Activated CD8-positive, alpha-beta memory T cell treated with anti-CD3 and anti-CD28 coated beads, Interleukin-2, amount 50 U/mL, for 48 hours (primary cell): ENCODE results near the gene CREB1.
"Not testable (repeated sequence)": the region's sequence is repeated elsewhere in the genome, so short reads cannot be mapped to it uniquely, and the experiment has no call there.

Experiments used
- DNase-seq: peaks from one replicate; pipeline ENCODE4 v3.0.0-alpha.2; 2020

The CREB1 gene

DNA sequence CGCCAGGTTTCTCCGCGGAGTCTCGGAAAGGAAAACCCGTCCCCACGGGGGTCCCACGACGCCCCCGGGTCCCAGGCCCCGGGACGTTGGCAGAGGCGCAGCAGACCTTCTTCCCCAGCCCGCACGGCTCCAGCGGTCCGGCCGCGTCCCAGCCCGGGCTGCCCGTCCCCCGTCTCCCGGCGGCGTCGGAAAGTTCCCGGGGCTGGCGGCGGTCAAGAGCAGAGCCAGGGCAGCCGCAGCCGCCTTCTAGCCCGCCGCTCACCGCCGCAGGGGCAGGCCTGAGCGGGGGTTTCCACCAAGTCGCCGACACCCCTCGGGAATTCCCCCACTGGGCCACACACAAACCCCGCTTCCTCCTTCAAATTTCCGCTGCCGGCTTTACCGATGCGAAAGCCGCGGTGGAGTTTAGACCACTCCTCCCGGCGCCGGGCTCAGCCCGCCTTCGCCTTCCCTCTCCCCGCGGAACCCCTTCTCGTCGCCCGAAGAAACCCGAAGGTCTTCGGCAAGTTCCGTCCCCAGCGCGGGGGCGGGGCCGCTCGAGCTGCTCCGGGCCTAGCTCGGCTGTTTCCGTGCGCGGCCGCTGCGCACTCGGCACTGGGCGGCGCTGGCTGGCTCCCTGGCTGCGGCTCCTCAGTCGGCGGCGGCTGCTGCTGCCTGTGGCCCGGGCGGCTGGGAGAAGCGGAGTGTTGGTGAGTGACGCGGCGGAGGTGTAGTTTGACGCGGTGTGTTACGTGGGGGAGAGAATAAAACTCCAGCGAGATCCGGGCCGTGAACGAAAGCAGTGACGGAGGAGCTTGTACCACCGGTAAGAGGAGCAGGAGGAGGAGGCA, at the start of gene CREB1:
CREB1 (plus strand) TSS at position 633 of the 830 bp plus-strand sequence. CDS start 25,674 bp downstream, outside the sequence.
- peak; percentile 100 for DNase-seq

DNA sequence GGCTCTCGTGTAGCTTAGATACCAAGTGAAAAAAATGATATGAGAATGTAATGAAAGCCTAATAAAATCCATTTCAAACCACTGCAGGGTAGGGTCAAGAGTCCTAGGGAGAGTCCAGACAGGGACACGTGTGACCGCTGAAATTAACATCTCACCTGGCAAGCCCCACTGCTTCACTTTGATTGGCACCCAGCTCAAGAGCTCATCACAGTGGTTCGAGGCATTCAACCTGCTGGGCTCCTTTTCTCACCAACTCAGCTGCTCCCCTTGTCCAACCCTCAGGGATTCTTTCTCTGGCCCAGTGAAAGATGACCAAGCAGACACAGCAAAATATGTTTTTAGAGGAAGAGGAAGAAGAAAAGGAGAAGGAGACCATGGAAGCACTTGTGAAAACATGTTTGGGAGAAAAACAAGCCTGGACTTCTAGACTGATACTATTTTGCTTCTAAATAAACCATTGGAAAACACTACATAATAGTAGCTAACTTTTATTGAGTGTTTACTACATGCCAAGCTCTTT, 49.2 kb upstream of the CREB1 start:
- no peak for DNase-seq

DNA sequence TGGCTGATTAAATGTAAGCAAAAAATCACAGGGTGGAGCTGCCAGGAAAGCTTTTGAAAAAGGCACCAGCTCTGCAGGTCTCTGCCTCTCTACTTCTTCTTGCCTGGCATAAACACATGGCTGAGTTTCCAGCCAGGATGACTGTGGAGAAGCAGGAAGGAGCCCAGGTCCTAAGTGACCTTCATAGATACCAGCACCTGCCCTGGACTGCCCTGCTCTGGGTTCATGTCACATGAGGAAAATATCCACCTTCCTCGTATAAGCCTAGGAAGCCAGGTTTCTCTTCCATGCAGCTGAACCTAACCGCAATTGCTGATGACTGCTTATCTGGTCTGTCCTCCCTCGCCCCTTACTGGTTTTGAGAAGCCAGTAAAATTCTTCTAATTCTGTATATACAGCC, 47.8 kb upstream of the CREB1 start:
- DNase-seq, result no peak

DNA sequence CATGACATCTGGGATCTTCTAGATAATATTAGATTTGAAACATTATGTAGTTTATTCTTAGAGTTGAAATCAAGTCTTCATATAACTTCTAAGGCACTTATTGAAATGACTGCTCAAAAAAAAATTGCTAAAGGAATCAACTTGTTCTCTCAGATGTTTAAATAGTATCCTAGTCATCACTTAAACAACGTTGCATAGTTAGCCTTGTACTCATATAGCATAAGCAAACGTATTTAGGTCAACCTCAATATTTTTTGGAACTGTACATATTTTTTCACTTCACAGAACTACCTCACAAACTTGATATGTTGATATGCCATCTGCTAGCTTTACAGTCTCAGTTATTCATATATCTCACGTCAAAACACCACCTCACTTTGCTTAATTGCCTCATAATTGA, 47.1 kb upstream of the CREB1 start:
- no peak for DNase-seq

DNA sequence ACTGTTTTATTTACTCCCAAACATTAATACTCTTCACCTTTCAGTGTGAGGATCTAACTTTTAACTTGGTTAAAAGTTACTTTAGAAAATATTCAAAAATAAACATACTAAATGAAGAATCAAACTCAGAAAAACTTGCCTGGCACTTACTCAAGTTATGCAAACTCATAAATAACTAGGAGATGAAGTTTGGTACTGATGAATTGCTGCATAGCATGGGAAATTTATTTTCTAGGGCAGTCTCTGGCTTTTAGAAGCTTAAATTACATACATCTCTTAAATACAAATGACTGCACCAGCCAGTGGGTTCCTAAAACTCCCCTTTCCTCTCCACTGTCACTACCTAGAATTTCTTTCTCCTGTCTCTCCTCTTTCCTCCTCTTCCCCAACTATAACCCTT, 46.7 kb upstream of the CREB1 start:
- no peak for DNase-seq

DNA sequence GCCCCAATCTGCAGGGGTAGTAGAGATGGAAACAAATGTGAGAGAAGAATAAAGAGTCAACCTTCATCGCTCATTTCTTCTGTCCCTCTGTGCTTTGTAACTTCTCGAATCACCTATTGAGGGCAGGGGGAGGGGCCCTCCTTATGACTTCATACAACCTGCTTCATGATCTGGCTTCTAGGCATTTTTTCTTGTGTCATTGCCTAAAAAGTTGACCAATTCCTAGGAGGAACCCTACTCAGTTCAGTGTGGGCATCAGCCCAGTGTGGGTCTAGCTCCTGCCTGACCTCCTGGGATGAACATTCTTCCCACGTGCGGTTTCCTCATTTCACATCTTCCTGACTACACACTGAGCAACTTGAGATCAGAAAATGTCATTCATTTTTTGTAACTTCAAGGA, 46.3 kb upstream of the CREB1 start:
- DNase-seq, result no peak

DNA sequence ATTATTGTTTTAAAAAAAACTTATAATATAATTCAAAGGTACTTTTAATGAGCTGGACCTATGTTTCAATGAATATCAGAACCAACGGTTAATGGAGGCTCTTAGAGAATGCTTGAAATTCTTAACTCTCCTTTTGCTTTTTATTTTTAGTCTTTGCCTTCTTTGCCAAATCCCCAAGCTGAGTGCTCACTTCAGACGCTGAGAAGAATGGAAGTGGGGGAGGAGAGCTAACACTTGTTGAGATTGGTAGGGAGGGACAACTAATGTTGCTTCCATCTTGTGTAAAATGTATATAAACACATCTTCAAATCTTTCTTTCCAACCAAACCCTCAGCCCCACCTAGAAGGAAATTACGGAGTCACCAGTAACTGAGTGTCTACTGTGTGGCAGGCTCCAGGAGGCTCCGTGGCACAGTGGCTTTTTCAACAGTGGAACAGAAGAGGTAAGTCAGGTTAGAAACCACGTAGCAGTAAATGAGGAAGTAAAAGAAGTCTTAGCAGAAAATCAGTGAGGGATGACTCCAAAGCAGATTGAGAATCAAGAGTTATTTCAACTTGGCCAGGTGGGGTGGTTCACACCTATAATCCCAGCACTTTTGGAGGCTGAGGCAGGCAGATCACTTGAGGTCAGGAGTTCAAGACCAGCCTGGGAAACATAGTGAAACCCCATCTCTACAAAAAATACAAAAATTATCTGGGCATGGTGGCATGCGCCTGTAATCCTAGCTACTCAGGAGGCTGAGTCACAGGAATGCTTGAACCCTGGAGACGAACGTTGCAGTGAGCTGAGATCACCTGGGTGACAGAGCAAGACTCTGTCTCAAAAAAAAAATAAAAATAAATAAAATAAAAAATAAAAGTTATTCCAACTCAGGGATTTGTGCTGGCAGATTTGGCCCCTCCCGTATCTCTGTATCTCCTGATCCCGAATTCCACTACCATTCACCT, 45.0 kb upstream of the CREB1 start:
- DNase-seq, result no peak

DNA sequence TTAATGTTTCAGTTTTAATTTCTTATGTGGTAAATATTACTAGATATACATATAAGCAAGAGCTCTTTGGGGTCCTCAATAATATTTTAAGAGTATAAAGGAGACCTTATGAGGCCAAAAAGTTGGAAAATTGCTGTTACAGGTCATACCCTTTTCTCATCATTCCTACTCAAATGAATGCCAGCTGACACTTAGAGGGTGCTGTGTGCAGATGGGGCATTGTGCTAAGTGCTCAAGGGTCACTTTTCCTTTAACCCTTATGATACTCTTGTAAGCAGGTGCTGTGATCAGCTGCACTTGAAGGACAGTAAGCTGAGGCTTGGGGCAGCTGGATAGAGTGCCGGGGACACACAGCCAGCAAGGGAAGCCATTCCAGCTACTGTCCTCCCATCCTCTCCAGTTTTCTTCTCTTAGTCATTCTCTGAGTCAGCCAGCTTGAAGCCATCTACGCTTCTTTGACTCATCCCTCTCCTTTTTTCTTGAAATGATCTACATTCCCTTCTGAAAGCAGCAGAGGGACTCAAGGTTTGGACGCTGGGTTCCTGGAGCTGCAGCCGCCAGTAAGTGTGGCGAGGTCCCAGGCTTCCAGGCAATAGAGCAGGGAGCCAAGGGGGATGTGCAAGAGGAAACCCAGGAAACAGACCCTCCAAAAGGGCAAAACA, 42.0 kb upstream of the CREB1 start:
- no peak for DNase-seq

DNA sequence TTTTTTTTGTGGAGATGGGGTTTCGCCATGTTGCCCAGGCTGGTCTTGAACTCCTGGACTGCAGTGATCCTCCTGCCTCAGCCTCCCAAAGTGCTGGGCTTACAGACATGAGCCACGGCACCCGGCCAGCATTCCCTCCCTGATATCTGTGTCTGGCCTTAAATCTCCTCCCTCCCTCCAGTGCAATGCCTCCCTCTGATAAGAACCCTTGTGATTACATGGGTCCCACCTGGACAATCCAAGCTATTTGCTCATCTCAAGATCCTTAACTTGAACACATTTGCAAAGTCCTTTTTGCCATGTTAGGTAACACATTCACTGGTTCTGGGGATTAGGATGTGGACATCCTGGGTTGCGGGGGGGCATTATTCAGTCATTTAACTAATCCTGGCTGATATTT, 40.5 kb upstream of the CREB1 start:
- DNase-seq, result no peak

DNA sequence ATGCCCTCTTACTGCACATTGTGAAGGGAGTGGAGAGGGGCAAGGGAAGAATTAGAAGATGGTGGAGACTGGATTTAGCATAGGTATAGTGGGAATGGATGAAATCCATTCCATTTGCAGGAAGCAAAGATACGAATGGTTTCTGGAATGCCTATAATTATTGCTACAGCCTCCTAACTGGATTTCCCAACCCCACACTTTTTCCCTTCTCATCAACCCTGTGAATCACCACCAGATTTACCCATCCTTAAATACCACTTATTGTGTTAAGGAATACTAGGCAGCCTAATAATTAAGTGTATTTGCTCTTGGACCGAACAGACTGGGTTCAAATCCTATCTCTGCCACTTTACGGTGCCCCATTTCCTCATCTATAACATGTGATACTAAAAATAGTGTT, 39.3 kb upstream of the CREB1 start:
- DNase-seq, result no peak

DNA sequence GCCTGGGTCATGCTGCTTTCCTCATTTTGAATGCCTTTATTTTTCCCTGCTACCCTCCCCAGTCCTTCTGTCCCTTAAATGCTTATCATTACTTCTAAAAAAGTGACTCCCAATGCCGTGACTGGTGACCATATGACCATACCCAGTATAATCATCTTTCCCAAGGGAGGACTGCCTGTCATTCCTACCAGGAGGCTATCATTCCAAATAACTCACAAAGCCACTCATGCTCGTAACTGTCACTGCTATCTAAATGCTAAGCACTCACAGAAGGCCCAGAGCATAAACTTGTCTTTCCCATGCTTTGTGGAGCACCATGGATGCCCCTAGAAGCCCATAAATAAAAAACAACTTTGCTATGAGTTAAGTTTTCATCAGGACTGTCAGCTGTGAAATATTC, 38.7 kb upstream of the CREB1 start:
- no peak for DNase-seq

DNA sequence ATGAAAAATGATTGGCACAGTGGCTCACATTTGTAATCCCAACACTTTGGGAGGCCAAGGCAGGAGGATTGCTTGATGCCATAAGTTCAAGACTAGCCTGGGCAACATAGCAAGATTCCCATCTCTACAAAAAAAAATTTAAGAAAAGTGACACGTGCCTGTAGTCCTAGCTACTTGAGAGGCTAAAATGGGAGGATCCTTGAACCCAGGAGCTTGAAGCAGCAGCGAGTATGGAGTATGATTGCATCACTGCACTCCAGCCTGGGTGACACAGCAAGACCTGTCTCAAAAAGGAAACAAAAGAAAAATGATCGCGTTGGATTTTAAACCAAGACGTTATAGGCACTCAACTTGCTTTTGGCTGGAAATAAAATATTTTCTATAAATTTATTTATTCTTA, 37.8 kb upstream of the CREB1 start:
- DNase-seq, result no peak

DNA sequence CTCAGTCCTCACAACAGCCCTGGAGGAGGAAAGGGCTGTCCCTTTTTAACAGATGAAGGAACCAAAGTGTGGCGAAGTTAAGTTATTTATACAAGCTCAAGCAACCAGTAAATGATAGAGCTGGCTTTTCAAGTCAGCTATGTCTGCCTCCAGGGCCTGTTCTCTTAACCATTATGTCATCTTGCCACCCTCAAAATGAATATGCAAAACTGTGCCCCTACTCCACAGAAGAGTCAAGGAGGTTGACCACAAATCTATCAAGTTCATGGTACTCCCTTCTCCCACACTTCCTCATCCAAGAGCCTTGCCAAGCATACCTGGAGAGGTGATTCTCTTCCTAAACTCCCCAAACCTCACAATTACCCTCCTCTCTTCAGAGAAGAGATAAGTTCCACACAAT, 37.3 kb upstream of the CREB1 start:
- no peak for DNase-seq

DNA sequence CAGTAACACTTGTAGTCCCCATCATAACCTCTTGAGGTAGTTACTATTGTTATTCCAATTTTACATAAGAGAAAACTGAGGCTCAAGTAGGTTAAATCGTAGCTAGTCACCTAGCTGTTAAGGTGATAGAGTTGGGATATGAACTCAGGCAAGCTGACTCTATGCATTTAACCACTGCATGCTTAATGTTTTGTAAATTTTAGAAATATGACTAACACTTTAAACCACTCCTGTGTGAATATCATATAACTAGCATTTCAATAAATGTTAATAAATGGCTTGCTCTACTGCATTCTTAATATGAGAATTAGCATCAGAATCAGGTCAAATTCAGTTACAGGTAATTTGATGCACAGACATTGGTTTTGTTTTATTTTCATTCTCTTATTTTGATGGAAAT, 35.6 kb upstream of the CREB1 start:
- DNase-seq, result no peak

DNA sequence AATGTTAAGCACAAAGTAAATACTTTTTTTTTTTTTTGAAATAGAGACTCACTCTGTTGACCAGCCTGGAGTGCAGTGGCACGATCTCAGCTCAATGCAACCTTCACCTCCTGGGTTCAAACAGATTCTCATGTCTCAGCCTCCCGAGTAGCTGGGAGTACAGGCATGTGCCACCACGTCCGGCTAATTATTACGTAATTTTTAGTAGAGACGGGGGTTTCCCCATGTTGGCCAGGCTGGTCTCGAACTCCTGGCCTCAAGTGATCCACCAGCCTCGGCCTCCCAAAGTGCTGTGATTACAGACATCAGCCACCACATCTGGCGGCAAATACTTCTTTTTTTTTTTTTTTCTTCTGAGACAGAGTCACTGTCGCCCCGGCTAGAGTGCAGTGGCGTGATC, 32.8 kb upstream of the CREB1 start:
- not testable (repeated sequence) for DNase-seq

DNA sequence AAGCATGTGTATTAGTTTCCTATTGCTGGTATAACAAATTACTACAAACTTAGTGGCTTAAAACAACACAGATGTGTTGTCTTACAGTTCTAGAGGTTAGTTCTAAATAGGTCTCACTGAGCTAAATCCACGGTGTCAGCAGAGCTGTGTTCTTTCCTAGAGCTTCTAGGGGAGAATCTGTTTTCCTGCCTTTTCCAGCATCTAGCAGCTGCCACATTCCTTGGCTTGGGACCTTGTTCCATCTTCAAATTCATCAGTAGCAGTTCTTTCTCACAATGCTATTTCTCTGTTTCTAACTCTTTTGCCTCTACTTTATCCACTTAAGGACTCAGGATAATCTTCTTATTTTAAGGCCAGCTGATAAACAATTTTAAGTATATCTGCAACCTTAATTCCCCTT, 32.2 kb upstream of the CREB1 start:
- DNase-seq, result no peak

DNA sequence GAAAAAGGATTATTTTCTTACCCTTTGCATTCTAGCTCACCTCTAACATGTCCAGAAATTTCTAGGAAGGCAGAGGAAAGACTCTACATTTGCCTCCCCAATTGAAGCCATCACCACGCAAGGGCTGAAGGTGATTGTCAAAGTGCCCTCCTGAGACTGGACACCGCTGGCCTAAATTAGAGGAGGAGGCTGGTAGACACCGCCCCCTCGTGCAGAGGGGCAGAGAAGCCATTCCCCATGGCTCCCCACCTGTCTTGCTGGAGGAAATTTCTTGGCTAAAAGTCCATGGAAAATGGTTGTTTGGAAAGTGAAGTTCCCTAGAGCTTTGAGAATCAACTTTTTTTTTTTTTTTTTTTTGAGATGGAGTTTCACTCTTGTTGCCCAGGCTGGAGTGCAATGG, 31.3 kb upstream of the CREB1 start:
- no peak for DNase-seq

DNA sequence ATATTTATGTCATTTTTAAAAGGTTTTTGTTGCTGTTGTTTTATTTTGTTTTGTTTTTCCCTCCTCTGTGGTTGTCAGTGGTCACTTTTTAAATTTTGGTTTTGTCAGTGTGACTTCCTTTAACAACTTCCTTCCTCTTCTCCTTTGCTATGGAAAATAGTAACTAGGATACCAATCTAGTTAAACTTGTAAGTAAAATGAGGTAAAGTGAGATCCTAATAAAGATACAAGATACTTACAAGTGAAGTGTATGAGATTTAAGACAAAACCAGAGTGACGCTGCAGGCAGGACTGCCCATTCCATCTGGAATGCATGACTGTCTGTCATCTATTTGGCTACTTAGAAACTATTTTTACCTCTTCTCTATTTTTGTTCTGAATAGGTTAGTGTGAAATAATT, 30.6 kb upstream of the CREB1 start:
- DNase-seq, result no peak

DNA sequence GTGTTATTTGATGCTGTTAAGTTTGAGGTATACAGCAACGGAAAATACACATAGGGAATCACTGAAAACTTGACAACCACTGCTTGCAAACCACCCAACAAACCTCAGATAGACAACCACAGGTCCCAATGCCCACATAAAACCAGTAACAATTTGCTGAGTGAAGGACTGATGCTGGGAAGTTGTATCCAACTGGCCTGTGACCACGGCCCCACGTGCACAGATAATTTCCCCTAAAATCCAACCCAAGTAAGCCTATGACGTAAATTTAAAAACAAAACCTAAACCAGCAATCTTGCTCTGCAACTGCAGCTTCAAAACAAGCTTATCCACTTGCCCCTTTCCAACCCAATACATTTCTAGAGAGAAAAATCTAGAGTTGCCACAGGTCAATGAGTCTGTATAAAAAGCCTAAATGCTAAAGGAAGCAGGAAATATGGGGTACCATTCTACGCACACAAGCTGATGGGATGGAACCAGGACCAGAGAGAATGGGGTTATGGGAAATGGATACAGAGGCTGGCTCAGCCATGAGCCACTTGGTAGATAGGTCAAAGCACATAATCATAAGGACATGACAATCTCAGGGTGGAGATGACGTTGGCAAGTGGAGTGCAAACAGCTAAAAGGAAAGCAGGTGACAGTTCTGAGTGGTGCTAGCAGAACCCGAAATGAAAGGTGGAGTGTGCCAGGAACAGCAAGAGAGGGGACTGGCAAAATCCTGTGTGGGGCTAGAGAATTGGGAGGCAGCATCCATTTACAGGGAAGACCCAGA, 27.8 kb upstream of the CREB1 start:
- no peak for DNase-seq

DNA sequence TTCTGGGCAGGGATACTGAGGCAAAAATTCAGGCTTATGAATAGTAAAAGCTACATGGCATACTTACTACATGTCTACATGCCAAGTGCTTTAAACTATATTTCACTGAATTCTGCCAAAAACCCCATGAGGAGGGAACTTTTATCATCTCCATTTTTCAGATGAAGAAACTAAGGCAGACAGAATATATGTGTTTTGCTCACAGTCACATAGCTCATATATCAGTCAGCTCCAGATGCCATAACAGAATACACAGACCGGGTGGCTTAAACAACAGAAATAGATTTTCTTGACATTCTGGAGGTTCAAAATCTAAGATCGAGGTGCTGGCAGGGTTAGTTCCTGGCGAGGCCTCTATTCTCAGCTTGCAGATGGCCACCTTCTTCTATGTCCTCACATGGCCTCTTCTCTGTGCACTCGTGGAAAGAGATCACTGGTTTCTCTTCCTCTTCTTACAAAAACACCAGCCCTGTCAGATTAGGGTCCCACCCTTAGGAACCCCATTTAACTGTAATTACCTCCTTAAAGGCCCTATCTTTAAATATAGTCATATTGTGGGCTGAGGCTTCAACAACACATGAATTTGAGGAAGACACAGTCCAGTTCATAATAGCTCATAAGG, 27.1 kb upstream of the CREB1 start:
- DNase-seq, result no peak

DNA sequence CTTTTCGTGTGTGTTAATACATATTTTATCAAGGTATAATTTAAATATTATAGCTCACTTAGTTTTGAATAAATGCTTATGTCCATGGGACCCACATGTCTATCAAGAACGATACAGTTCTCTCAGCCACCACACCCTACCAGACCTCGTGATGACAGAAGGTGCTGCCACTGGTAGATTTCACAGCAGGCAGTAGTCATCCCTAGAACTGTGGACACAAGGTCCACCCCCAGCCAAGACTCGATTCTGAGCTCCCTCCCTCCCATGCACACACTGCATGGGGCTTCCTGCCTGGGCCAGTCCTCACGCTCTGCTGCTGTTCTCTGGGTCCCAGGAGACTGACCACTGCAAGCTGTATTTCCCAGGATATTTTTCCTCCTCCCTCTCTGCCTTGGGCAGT, 26.5 kb upstream of the CREB1 start:
- DNase-seq, result no peak
